GM19468 (cell line): Measurements from ENCODE around the gene KRT222.

Experiments used
- ATAC-seq: cut with Tn5 transposase; IDR thresholded peaks from one replicate; pipeline ENCODE4 v1.9.1; 2021; ENCODE audit warnings: mild to moderate bottlenecking, moderate library complexity, moderate number of reproducible peaks; ENCODE audit not compliant: unreplicated experiment; ENCODE audit errors: extremely low read depth

KRT222 gene

GRCh38 chr17:40659911-40660310, 5.1 kb downstream of the KRT222 start:
- no peak for ATAC-seq

DNA sequence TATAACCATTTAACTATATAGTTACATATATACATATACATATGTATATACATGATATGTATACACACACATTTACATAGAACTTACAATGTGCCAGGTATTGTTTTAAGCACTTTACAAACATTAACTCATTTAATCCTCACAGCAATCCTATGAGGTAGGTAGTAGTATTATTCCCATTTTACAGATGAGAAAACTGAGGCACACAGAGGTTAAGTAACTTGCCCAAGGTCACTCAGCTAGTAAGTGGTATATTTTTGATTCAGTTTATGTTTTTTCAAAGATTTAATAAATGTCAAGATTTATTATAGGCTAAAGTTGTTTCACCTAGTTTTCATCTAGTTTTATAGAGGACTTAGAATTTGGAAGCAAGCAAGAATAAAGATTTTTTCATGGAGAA, 6.6 kb downstream of the KRT222 start:
- no peak for ATAC-seq

GRCh38 chr17:40651939-40652338, 13.0 kb downstream of the KRT222 start:
- no peak for ATAC-seq

GRCh38 chr17:40648384-40648968, 16.5 kb downstream of the KRT222 start:
- ATAC-seq = peak; percentile 16

DNA sequence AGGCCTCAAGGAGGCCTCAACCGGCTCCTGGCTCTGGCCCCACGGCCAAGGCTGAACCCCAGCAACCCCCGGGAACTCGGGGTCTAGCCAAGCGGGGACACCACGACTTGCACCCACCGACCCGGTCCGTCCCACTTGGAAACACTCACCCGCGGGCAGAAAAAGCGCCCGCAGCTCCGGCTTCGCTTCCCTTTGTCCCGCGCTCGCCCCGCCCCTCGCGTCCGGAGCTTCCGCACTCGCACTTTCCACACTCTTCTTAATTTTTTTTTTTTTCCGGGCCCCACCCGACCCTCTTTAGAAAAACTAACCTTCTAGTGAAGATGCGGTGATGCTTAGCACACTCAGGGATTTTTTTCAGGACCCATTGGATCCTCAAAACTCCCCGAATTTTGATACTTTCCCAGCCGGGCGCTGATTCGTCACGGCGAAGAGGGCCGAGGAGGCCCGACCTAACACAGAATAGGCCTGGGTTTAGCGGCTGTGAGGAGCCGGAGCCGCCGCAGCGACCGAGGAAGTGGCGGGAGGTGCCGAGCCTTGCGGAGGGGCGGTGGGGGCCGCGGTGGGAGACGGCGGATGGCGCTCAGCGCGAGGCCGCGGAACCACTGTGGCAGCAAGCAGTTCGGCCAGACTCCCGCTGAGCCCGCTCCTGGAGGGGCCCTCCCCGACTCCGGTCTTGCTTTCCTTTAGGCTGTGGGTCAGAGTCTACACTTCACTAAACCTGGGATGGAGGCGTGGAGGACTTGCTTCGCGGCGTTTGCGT, 17.2 kb downstream of the KRT222 start, which contains the start of gene SMARCE1:
TSS of gene SMARCE1 (minus strand) at position 195 of the 760 bp plus-strand sequence. CDS start 2,016 bp downstream, outside the sequence.
- ATAC-seq = peak; percentile 16

GRCh38 chr17:40646791-40647623, 18.0 kb downstream of the KRT222 start:
- ATAC-seq = no peak

DNA sequence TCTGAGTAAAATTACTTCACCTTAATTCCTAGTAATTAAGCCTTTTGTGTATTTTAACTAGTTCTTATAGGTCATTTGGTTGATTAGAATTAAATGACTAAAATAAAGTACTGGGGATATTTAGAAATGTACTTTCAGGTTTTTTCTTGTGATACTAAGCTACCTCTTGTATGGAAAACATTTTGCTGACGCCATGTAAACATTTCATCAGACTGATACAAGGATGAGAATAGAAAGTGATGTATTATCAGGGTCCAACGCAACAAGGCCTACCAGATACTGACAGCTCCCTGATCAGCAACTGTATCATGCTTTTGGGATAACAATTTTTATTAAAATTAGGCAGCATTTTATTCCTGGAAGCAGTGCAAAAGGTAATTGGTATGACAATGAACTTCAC, 19.0 kb downstream of the KRT222 start:
- ATAC-seq = no peak

- no peak for ATAC-seq
These were observed 19.7 kb downstream of the KRT222 start for GRCh38 chr17:40645291-40645690.

- no peak for ATAC-seq
These were observed 27.0 kb downstream of the KRT222 start for GRCh38 chr17:40637931-40638330.

DNA sequence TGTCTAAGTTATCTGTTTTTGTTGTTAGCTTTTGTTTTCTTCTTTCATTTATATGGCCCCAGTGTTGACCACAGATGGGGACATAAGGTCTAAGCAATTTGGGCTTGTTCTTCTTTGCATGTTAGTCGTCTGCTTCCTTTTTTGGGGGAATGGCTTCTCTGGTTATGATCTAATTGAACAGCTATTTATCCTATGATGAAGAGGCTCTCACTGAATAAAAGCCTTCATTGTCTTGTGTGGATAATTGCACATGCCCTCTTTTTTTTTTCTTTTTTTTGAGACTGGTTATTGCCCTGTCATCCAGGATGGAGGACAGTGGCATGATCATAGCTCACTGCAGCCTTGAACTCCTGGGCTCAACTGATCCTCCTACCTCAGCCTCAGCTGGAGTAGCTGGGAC, 31.1 kb downstream of the KRT222 start:
- ATAC-seq = no peak

DNA sequence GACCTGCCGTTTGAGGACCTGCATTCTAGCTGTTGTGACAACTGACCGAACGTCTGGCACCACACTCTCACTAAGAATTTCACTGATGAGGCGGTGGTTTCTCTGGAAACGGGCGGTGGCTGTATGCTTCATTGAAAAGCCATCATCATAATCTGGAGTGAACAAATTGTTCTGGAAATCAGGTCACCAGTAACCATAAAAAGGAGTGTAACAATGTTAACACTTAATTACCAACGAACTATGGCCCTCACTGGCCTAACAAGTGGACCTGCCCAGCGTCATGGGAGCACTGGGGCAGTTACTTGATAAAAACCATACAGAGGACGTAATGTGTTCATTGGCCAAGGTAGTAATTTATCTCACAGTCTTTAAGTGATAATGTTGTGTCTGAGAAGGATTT, 32.8 kb downstream of the KRT222 start:
- ATAC-seq = no peak

DNA sequence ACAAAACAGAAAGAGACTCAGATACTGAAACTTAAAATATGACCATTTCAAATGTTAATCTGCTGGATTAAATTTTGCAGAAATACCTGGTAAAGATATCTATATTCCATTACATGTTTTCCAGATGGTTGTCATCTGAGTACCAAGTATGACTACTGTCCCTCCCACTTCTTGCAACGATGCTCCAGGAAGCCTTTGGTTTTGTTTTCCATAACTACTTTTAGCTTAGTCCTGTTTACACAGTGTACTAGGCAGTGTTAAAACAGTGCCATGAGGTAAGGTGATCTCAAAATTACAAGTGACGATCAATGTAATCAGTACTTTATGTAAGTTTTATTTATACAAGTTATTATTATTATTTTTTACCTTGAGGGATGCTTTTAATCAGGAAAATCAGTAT, 35.1 kb downstream of the KRT222 start:
- no peak for ATAC-seq

GRCh38 chr17:40625311-40625710, 39.7 kb downstream of the KRT222 start:
- no peak for ATAC-seq

DNA sequence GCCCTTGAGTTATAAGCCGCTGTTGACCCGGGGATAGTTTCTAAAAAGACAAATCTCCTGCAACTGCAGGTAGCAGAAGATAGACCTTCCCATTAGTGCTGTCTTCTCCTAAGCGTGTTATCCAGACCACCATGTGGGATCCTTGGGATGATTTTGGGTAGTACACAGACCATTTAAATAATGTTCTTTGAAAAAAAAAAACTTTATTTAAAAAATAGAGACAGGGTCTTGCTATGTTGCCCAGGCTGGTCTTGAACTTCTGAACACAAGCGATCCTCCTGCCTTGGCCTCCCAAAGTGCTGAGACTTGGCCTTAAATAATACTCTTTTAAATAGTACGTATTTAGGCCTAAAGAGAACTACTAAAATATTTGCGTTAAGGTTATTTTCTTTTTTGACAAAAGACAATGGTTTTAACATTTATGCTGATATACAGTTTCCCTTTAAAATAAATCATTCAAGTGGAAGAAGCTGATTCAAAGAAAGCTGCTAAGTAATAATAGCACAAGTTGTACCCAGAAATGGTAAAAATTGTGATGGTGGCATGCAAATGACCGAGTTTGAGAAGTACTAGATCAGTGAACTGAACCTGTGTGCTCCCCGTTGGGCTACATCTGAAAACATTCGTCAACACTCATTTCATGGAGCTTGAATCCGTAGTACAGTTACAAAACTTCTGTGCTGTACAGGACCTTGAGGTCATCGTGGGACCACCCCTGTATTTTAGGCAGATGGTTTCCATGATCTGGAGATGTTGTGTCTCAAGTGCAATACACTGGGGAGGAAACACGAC, 41.4 kb downstream of the KRT222 start:
- ATAC-seq = no peak

DNA sequence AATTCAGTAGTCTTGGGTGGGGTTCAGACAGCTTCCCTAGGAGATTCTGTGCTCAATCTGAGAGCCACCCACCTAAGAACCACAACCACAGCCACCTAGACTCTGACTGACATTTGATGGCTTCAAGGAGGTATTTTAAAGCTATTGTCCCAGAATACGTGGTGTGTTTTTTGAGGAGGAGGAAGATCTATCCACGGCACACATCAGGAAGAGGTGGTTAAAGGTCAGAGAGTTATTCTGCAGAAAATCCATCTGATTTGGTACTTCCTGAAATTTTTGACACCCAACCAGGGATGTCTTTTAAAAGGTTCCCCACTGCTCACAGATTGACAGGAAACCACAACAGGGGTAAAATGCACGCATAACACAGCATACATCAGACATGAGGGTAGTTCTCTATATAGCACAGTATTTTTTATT, 42.5 kb downstream of the KRT222 start:
- ATAC-seq = no peak

- no peak for ATAC-seq
These were observed 43.4 kb downstream of the KRT222 start for GRCh38 chr17:40621578-40621977.

GRCh38 chr17:40621019-40621418, 44.0 kb downstream of the KRT222 start:
- no peak for ATAC-seq

GRCh38 chr17:40618754-40619625, 46.0 kb downstream of the KRT222 start:
- ATAC-seq = no peak

- ATAC-seq = no peak
These were observed 47.2 kb downstream of the KRT222 start for GRCh38 chr17:40617678-40618240.
